Peyer's patch (tissue), 4 donors: Measurements from ENCODE around the gene TMEM14B. TPM values are rescaled to one million over a fixed set of nuclear protein-coding genes. Genes with fewer than 3 reads are reported as not detected.

Experiments used
- DNase-seq, 3 donors: peaks; one replicate each; pipeline ENCODE4 v3.0.0-alpha.2; 2017 to 2019
- H3K27ac ChIP-seq, 4 donors: fragments of 200-600 bp; sonication (generic); one replicate each; pipeline ENCODE4 v1.5.1; 2016 to 2019
- H3K27me3 ChIP-seq, 2 donors: fragments of 200-600 bp; sonication (generic); one replicate each; pipeline ENCODE4 v1.5.1; 2019
- H3K36me3 ChIP-seq, 3 donors: fragments of 200-600 bp; sonication (generic); one replicate each; pipeline ENCODE4 v1.5.1; 2016 to 2019
- H3K4me1 ChIP-seq, 4 donors: fragments of 200-600 bp; sonication (generic); one replicate each; pipeline ENCODE4 v1.5.1; 2016 to 2019
- H3K4me3 ChIP-seq, 4 donors: fragments of 200-600 bp; sonication (generic); 1 replicate in 3 of 4; 2 replicates in 1 of 4; pipeline ENCODE4 v1.5.1; 2016 to 2019; ENCODE audit warnings: mild to moderate bottlenecking in 1 of 4
- H3K9me3 ChIP-seq, 4 donors: fragments of 200-600 bp; sonication (generic); one replicate each; pipeline ENCODE4 v1.5.1; 2016 to 2019; ENCODE audit warnings: mild to moderate bottlenecking in 1 of 4
- CTCF ChIP-seq, 6 experiments: fragments of 450-650 bp in 4 of 6; fragments of 200-600 bp in 2 of 6; sonication (generic) in 1 of 6; IDR thresholded peaks; one replicate each; pipeline ENCODE4 v1.5.1; 2017 to 2019; ENCODE audit warnings: antibody characterized with exemption in 6 of 6, mild to moderate bottlenecking in 3 of 6, moderate library complexity in 1 of 6
- POLR2A ChIP-seq, 2 donors: fragments of 450-650 bp; IDR thresholded peaks; one replicate each; pipeline ENCODE4 v1.5.1; 2017; ENCODE audit warnings: antibody characterized with exemption in 2 of 2, mild to moderate bottlenecking in 2 of 2, moderate library complexity in 2 of 2
- total RNA-seq, 4 donors: library from RNA; depleted of rRNA; stranded (reverse); fragments of >200 nt; gene quantifications; one replicate each; pipeline ENCODE4 v1.1.0, GENCODE V29; 2016

TMEM14B gene
- total RNA-seq, 4 donors from 2014 or later = 37.1 to 86.7 (median 44.0) TPM

- no peak for DNase-seq
- no peaks in the 10 kb centered on the region for H3K27me3 ChIP-seq
- no peaks in the 10 kb centered on the region for H3K9me3 ChIP-seq
- TF ChIP-seq POLR2A (IDR thresholded peaks at IDR 0.05) (no peak), CTCF (IDR thresholded peaks at IDR 0.05) (no peak)
- H3K4me1 ChIP-seq = no peaks in the 10 kb centered on the region
- no peaks in the 10 kb centered on the region for H3K36me3 ChIP-seq
- H3K4me3 ChIP-seq = no peak overlapping the region
- no peak overlapping the region for H3K27ac ChIP-seq
Observed at GRCh38 chr6:10792101-10792500, 44.5 kb downstream of the TMEM14B start.

- H3K9me3 ChIP-seq = no peaks in the 10 kb centered on the region
- no peaks in the 10 kb centered on the region for H3K27me3 ChIP-seq
Observed at GRCh38 chr6:10793035-10793434, 45.4 kb downstream of the TMEM14B start.

GRCh38 chr6:10793695-10794094 is 46.1 kb downstream of the TMEM14B start:
- no peaks in the 10 kb centered on the region for H3K36me3 ChIP-seq
- no peak for DNase-seq
- H3K27me3 ChIP-seq = no peaks in the 10 kb centered on the region
- no peak for TF ChIP-seq POLR2A (IDR thresholded peaks at IDR 0.05)
- TF ChIP-seq CTCF (IDR thresholded peaks at IDR 0.05) = no peak
- H3K27ac ChIP-seq = no peak overlapping the region
- no peaks in the 10 kb centered on the region for H3K9me3 ChIP-seq
- H3K4me3 ChIP-seq = no peak overlapping the region
- H3K4me1 ChIP-seq = no peaks in the 10 kb centered on the region

More at GRCh38 chr6:10793035-10793434, 45.4 kb downstream of the TMEM14B start:
- TF ChIP-seq POLR2A (IDR thresholded peaks at IDR 0.05) = no peak
- TF ChIP-seq CTCF (IDR thresholded peaks at IDR 0.05) = no peak
- Histone ChIP-seq H3K4me1 (no peaks in the 10 kb centered on the region), H3K4me3 (no peak overlapping the region), H3K36me3 (no peaks in the 10 kb centered on the region), H3K27ac (no peak overlapping the region)
- DNase-seq = no peak

- no peak overlapping the region for H3K4me3 ChIP-seq
- TF ChIP-seq CTCF (IDR thresholded peaks at IDR 0.05) = no peak
- no peak for TF ChIP-seq POLR2A (IDR thresholded peaks at IDR 0.05)
- H3K36me3 ChIP-seq = no peaks in the 10 kb centered on the region
- DNase-seq = no peak
- H3K27me3 ChIP-seq = no peaks in the 10 kb centered on the region
- H3K4me1 ChIP-seq = no peaks in the 10 kb centered on the region
- no peak overlapping the region for H3K27ac ChIP-seq
- H3K9me3 ChIP-seq = no peaks in the 10 kb centered on the region
Observed at GRCh38 chr6:10794239-10794638, 46.6 kb downstream of the TMEM14B start.

- no peaks in the 10 kb centered on the region for H3K27me3 ChIP-seq
- TF ChIP-seq POLR2A (IDR thresholded peaks at IDR 0.05) = no peak
- TF ChIP-seq CTCF (IDR thresholded peaks at IDR 0.05) = no peak
- H3K4me1 ChIP-seq = no peaks in the 10 kb centered on the region
- H3K9me3 ChIP-seq = no peaks in the 10 kb centered on the region
- H3K36me3 ChIP-seq = no peaks in the 10 kb centered on the region
- no peak for DNase-seq
- no peak overlapping the region for H3K4me3 ChIP-seq
- H3K27ac ChIP-seq = no peak overlapping the region
Observed at GRCh38 chr6:10800810-10801209, 53.2 kb downstream of the TMEM14B start.

- DNase-seq = peak; percentile 37 to 80 (median 68)
- H3K27ac ChIP-seq = no peak overlapping the region
- H3K27me3 ChIP-seq = no peaks in the 10 kb centered on the region
- no peaks in the 10 kb centered on the region for H3K4me1 ChIP-seq
- H3K4me3 ChIP-seq = no peak overlapping the region
- no peaks in the 10 kb centered on the region for H3K36me3 ChIP-seq
- TF ChIP-seq CTCF (IDR thresholded peaks at IDR 0.05) = peak; percentile 76 to 98 (median 88)
- no peak for TF ChIP-seq POLR2A (IDR thresholded peaks at IDR 0.05)
- no peaks in the 10 kb centered on the region for H3K9me3 ChIP-seq
Observed at GRCh38 chr6:10801224-10801848, 53.7 kb downstream of the TMEM14B start.
